ENCODE data around the gene ZCWPW2. TPM values are rescaled to one million over a fixed set of nuclear protein-coding genes. Genes with fewer than 3 reads are reported as not detected.

The ZCWPW2 gene
- polyA plus RNA-seq, 6 donors from 2014 or later = 0.51 to 0.64 (median 0.57) TPM; not detected in 3

DNA sequence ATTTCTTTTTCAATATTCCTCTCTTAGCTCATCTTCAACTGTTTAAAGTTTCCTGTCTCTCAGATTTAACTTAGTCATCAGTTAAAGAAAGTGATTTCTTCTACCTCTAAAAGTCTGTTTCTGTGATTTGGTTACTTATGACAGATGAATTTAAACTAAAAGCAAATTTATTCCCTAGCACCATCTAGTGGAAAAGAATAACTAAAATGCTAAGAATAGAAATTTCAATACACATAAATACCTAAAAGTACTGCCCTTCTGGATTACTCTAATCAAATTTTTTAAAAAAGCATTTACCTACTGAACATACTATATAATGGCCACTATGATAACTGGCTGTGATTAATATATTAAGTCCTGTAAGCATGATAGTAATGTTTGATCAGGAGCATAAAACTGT lies 14.0 kb upstream of the ZCWPW2 start:
- Mint-ChIP-seq H3K27ac (no peak overlapping the region), H3K36me3 (no peaks in the 10 kb centered on the region), H3K4me3 (no peak overlapping the region), H3K9me3 (no peaks in the 10 kb centered on the region), H3K4me1 (no peaks in the 10 kb centered on the region), H3K27me3 (no peaks in the 10 kb centered on the region)
- DNase-seq (no peak), ATAC-seq (ENCODE audit: low read depth in 2 of 2) (no peak)

GRCh38 chr3:28335246-28335645 lies 13.3 kb upstream of the ZCWPW2 start:
- Mint-ChIP-seq H3K4me1 (no peaks in the 10 kb centered on the region), H3K4me3 (no peak overlapping the region), H3K9me3 (no peaks in the 10 kb centered on the region), H3K27me3 (no peaks in the 10 kb centered on the region), H3K36me3 (no peaks in the 10 kb centered on the region), H3K27ac (no peak overlapping the region)
- no peak for ATAC-seq (ENCODE audit: low read depth in 2 of 2)
- no peak for DNase-seq

GRCh38 chr3:28337230-28337629 lies 11.3 kb upstream of the ZCWPW2 start:
- no peak overlapping the region for H3K4me3 Mint-ChIP-seq
- no peaks in the 10 kb centered on the region for H3K27me3 Mint-ChIP-seq
- H3K27ac Mint-ChIP-seq = no peak overlapping the region
- no peaks in the 10 kb centered on the region for H3K36me3 Mint-ChIP-seq
- DNase-seq (no peak), ATAC-seq (ENCODE audit: low read depth in 2 of 2) (no peak)
- no peaks in the 10 kb centered on the region for H3K9me3 Mint-ChIP-seq
- H3K4me1 Mint-ChIP-seq = peaks cover 0 to under 1% (median 0%) of the 10 kb centered on the region in 3 donors

DNA sequence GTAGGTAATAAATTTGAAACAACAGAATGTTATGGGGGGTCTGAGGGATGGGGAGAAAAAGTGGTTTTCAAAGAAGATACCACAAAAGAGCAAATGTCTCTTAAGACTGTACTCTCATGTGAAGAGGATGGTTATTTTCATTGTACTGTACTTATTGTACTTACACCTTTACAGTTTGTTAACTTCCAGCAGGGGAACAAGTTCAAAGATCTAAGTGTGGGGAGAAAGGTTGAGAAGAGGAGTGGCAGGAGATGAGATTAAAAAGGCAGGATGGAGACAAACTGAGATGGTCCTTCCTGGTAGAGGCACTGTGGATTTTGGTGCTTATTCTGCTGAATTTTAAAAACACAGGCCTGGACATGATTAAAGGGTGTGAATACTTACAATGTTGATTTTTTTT lies 5.4 kb upstream of the ZCWPW2 start:
- H3K27me3 Mint-ChIP-seq = no peaks in the 10 kb centered on the region
- no peaks in the 10 kb centered on the region for H3K9me3 Mint-ChIP-seq
- H3K36me3 Mint-ChIP-seq = no peaks in the 10 kb centered on the region
- no peak for ATAC-seq (ENCODE audit: low read depth in 2 of 2)
- no peak for DNase-seq
- peaks cover 9 to 25% (median 16%) of the 10 kb centered on the region in 3 donors for H3K4me1 Mint-ChIP-seq
- peak overlapping the region in 1 of 8 donors; percentile 8 for H3K4me3 Mint-ChIP-seq
- H3K27ac Mint-ChIP-seq = peak overlapping the region in 2 of 6 donors; percentile 0 to 50

DNA sequence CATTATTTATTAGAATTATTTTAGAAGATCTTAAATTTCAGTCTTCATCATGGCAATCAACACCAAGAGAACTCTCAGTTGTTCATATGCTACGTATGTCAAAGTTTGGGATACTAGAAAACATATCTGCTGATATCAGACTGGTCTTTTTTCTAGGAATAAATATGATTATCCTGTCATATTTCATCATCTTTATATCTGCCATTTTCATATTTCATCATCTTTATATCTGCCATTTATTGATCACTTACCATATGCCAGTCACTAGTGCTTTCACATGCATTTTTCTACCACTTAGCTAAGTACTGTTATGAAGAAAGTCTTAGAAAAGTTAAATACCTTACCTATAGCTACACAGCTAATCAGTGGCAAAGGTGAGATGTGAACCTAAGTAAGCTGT lies 2.8 kb upstream of the ZCWPW2 start:
- Mint-ChIP-seq H3K4me1 (peaks cover 17 to 43% (median 34%) of the 10 kb centered on the region in 3 donors), H3K27ac (no peak overlapping the region), H3K9me3 (peaks cover 0 to 4% (median 0%) of the 10 kb centered on the region in 7 donors), H3K4me3 (peak overlapping the region in 1 of 8 donors; percentile 99), H3K27me3 (no peaks in the 10 kb centered on the region), H3K36me3 (no peaks in the 10 kb centered on the region)
- ATAC-seq (ENCODE audit: low read depth in 2 of 2) (no peak), DNase-seq (no peak)

DNA sequence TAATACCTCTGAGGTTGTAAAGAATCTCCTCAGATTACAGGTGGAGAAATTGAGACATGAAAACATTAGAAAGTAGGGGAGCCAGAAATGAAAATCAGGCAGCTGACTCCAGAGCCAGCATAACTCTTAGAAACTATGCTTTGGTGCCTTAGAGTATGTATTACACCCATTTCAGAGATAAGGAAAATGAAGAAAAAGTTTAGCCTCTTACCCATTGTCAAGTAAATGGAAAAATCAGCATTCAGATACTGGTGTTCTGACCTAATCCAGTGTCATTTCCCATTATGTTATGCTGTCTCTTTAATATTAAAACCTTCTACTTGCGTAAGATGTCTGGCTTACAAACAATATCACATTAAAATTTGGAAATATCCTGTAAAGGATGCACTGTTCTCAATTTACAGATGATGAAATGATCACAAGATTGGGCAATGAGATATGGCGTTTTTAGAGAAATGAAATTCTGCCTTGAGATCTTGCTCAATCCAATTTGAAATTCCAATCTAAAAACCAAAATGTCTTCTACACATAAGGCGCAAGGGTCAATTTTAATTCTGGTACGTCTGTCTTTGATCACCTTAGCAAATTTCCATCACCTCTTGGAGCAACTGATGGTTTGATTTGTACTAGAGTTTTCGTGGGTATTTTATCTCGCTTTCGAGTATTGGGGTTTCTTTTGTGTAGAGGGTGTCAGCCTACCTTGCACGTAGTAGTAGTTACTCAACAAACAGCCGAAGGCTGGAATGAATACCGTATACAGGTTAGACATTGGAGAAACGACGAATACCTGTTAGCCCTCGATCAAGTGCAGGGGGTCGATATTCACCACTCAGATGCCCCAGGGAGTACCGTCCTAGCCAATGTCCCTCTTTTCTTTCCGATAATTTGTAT lies 902 bp upstream of the ZCWPW2 start:
- Mint-ChIP-seq H3K36me3 (peaks cover 0 to 9% of the 10 kb centered on the region in 2 donors), H3K27me3 (no peaks in the 10 kb centered on the region), H3K27ac (peak overlapping the region; percentile 96 to 100 (median 99)), H3K4me1 (peaks cover 17 to 43% (median 32%) of the 10 kb centered on the region in 3 donors), H3K4me3 (peak overlapping the region; percentile 97 to 99 (median 98)), H3K9me3 (peaks cover 0 to 11% (median 8%) of the 10 kb centered on the region in 7 donors)
- ATAC-seq (ENCODE audit: low read depth in 2 of 2) (no peak), DNase-seq (no peak)

DNA sequence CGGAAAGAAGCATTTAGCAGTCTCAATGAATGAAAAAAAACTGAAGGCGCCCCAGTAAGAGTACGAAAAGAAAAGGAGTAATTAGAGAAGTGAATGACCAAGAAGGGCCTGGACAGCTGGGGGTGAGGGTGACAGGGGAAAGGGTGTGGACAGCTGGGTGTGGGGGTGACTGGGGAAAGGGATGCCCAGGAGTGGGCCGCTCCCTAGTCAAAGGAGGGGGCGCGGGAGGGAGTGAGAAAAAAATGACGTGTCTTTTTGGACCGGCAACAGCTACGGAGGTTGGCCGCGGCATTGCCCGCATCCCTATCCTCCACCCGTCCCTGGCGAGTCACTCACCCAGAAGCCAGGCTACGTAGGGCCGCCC lies 274 bp upstream of the ZCWPW2 start:
- ATAC-seq (ENCODE audit: low read depth in 2 of 2) = no peak
- Mint-ChIP-seq H3K9me3 (peaks cover 0 to 15% (median 10%) of the 10 kb centered on the region in 7 donors), H3K36me3 (peaks cover under 1 to 9% of the 10 kb centered on the region in 2 donors), H3K27me3 (no peaks in the 10 kb centered on the region), H3K27ac (peak overlapping the region; percentile 96 to 100 (median 99)), H3K4me1 (peaks cover 14 to 43% (median 32%) of the 10 kb centered on the region in 3 donors), H3K4me3 (peak overlapping the region; percentile 97 to 99 (median 98))
- DNase-seq = no peak

DNA sequence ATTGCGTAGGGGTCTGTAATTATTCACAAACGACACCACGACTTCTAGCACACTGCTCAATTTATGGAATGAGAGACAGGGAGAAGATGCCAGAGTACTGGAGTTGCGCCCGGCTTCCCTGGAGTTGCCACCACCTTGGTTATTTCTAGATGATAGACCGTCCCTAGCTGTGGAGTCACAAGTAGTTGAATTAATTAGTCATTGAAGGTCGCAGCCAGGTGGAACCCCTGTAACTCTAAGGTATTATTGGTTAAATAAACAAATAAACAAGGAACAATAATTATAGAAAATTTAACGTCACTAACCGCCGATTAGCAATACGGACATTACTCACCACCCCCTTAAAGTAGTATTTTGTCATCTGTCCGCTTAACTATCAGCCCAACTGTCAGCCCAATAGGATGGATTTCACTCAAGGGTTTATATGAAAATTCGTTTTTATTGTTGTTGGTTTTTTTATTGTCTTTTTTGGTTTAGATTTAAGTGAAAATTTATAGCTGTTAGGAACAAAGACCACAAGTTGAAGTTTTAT lies 1.0 kb downstream of the ZCWPW2 start:
- Mint-ChIP-seq H3K36me3 (peaks cover 9 to 18% of the 10 kb centered on the region in 2 donors), H3K4me3 (peak overlapping the region; percentile 97 to 99 (median 98)), H3K4me1 (peaks cover 13 to 43% (median 32%) of the 10 kb centered on the region in 3 donors), H3K27ac (peak overlapping the region; percentile 96 to 100 (median 99)), H3K9me3 (peaks cover 0 to 25% (median 13%) of the 10 kb centered on the region in 7 donors), H3K27me3 (no peaks in the 10 kb centered on the region)
- no peak for DNase-seq
- no peak for ATAC-seq (ENCODE audit: low read depth in 2 of 2)

DNA sequence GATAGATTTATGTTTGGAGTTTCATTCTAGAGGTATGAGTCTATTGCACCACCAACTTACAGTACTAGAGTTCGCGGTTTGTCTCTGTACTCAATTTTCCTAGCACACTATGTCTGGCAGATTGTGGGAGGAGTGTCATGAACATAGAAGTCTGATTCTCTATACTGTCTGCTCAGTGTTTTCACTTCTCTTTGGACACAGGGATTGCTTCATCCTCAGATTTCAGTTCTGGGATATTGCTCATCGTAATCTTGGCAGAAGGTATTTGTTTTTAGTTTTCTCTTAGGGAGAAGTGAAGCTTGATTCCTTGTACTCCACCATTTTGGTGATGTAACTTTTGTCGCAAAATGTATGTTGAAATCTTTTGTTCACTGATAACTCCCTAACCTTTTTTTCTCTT lies 27.9 kb downstream of the ZCWPW2 start:
- Mint-ChIP-seq H3K36me3 (no peaks in the 10 kb centered on the region), H3K9me3 (peaks cover 0 to 16% (median 11%) of the 10 kb centered on the region in 7 donors), H3K4me3 (no peak overlapping the region), H3K27ac (no peak overlapping the region), H3K4me1 (no peaks in the 10 kb centered on the region), H3K27me3 (peaks cover 0 to 12% (median 6%) of the 10 kb centered on the region in 3 donors)
- DNase-seq = no peak
- no peak for ATAC-seq (ENCODE audit: low read depth in 2 of 2)

- H3K36me3 Mint-ChIP-seq = no peaks in the 10 kb centered on the region
- H3K4me3 Mint-ChIP-seq = no peak overlapping the region
- H3K27me3 Mint-ChIP-seq = peaks cover 0 to 5% (median 0%) of the 10 kb centered on the region in 3 donors
- no peak for DNase-seq
- H3K9me3 Mint-ChIP-seq = peaks cover 0 to 4% (median 0%) of the 10 kb centered on the region in 7 donors
- no peaks in the 10 kb centered on the region for H3K4me1 Mint-ChIP-seq
- no peak for ATAC-seq (ENCODE audit: low read depth in 2 of 2)
- H3K27ac Mint-ChIP-seq = peak overlapping the region in 1 of 6 donors; percentile 22
Measured at GRCh38 chr3:28386049-28386448, 37.5 kb downstream of the ZCWPW2 start.

DNA sequence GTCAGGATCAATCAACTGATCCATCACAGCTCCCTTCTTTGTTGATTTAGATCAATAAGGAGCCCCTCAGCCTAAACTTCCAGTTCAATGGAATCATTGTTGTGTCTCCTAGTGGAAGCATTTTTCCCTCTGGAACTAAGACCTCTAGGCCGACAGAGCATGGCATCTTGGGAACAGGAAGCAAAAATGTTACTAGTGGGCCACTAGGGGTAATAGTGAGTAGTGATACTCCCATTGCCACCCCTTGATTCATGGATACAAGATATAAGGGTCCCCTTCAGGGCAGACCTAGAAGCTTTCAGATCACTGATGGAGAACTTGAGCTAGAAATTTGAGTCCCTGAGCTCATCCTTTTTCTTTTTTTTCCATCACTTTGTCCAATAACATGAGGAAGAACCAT lies 40.5 kb downstream of the ZCWPW2 start:
- Mint-ChIP-seq H3K27me3 (peaks cover 0 to 5% (median 0%) of the 10 kb centered on the region in 3 donors), H3K36me3 (peaks cover 0 to 25% of the 10 kb centered on the region in 2 donors), H3K4me3 (no peak overlapping the region), H3K9me3 (peaks cover 3 to 26% (median 20%) of the 10 kb centered on the region in 7 donors), H3K27ac (peak overlapping the region in 1 of 6 donors; percentile 19), H3K4me1 (no peaks in the 10 kb centered on the region)
- no peak for DNase-seq
- ATAC-seq (ENCODE audit: low read depth in 2 of 2) = no peak

DNA sequence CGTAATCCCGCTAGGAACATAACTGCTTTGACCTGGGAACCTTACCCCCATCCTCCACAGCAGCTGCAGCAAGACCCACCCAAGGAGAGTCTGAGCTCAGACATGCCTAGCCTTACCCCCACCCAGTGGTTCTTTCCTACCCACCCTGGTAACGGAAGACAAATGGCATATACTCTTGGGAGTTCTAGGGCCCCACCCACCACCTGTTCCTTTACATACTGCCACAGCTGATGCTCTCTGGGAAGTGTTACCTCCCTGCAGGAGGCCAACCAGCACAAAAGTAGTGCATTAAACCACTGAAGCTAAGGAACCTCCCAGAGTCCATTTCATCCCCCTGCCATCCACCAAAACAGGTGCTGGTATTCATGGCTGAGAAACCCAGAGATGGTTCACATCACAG lies 50.7 kb downstream of the ZCWPW2 start:
- no peak for DNase-seq
- Mint-ChIP-seq H3K4me3 (no peak overlapping the region), H3K9me3 (peaks cover 7 to 71% (median 36%) of the 10 kb centered on the region in 7 donors), H3K4me1 (no peaks in the 10 kb centered on the region), H3K27ac (no peak overlapping the region), H3K36me3 (peaks cover 5 to 7% of the 10 kb centered on the region in 2 donors), H3K27me3 (no peaks in the 10 kb centered on the region)
- ATAC-seq (ENCODE audit: low read depth in 2 of 2) = no peak

GRCh38 chr3:28406241-28406640 lies 57.7 kb downstream of the ZCWPW2 start:
- Mint-ChIP-seq H3K36me3 (peaks cover 0 to 5% of the 10 kb centered on the region in 2 donors), H3K27me3 (no peaks in the 10 kb centered on the region), H3K9me3 (peaks cover 7 to 48% (median 28%) of the 10 kb centered on the region in 7 donors), H3K4me3 (no peak overlapping the region), H3K27ac (no peak overlapping the region), H3K4me1 (no peaks in the 10 kb centered on the region)
- DNase-seq (no peak), ATAC-seq (ENCODE audit: low read depth in 2 of 2) (no peak)

GRCh38 chr3:28449398-28449797 lies 100.9 kb downstream of the ZCWPW2 start:
- Mint-ChIP-seq H3K27ac (no peak overlapping the region), H3K4me1 (no peaks in the 10 kb centered on the region), H3K36me3 (peaks cover 0 to 5% of the 10 kb centered on the region in 2 donors), H3K9me3 (peaks cover 3 to 28% (median 9%) of the 10 kb centered on the region in 7 donors), H3K27me3 (no peaks in the 10 kb centered on the region), H3K4me3 (no peak overlapping the region)
- DNase-seq = no peak
- no peak for ATAC-seq (ENCODE audit: low read depth in 2 of 2)
